ENCODE data around the gene SOX6. TPM values are rescaled to one million over a fixed set of nuclear protein-coding genes. Genes with fewer than 3 reads are reported as not detected.

SOX6 gene
- total RNA-seq, 1 donor from 2014 or later, result 0.34 TPM

GRCh38 chr11:16184588-16184987, 171.8 kb downstream of the SOX6 start:
- no peaks in the 10 kb centered on the region for H3K4me1 Mint-ChIP-seq (ENCODE audit: low read depth)
- no peak overlapping the region for H3K4me3 Mint-ChIP-seq (ENCODE audit: low read depth)
- no peak for DNase-seq (ENCODE audit: low spot score)
- H3K9me3 Mint-ChIP-seq, result no peaks in the 10 kb centered on the region
- no peak overlapping the region for H3K27ac Mint-ChIP-seq
- no peaks in the 10 kb centered on the region for H3K27me3 Mint-ChIP-seq (ENCODE audit: low read depth)
- H3K36me3 Mint-ChIP-seq (ENCODE audit: low read depth), result no peaks in the 10 kb centered on the region
- intact Hi-C loops (cut with micrococcal nuclease), result no loop called here

DNA sequence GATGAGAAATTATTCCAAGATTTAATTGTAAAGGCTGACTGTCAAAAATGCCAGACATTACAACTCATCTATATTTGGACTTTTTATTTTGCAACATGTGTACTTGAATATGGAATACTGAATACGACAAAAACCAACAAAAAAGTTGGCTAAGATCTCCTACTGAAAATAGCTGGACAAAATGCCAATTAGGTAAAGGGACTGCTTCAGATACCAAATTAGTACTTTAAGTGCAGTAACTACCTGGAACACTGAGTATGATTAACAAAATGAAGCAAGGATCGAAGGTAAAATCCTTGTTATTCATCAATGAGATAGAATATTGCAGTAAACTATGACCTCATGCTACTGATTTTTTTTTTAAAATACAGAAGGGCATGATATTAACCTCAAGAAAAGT, 173.8 kb downstream of the SOX6 start:
- intact Hi-C loops (cut with micrococcal nuclease), result no loop called here
- no peaks in the 10 kb centered on the region for H3K36me3 Mint-ChIP-seq (ENCODE audit: low read depth)
- H3K27ac Mint-ChIP-seq, result no peak overlapping the region
- no peaks in the 10 kb centered on the region for H3K9me3 Mint-ChIP-seq
- H3K4me3 Mint-ChIP-seq (ENCODE audit: low read depth), result no peak overlapping the region
- no peak for DNase-seq (ENCODE audit: low spot score)
- H3K27me3 Mint-ChIP-seq (ENCODE audit: low read depth), result no peaks in the 10 kb centered on the region
- H3K4me1 Mint-ChIP-seq (ENCODE audit: low read depth), result no peaks in the 10 kb centered on the region

DNA sequence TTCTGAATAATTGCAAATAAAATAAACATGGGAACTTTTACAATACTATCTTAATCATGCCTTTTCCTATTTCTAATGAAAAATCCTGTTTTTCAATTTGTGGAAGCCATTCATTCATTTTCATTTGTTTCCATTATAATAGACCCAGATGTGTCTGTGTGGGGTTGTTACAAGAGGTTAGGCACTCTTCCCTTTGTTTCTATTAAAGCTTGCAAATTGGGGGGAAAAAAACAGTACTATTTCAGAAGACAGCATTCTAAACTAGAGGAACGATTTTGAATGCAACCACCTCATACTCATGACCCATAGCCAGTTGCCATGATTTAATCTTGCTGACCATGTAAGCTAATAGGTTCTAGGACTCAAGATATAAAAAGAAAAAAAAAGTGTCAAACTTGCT, 175.5 kb downstream of the SOX6 start:
- DNase-seq (ENCODE audit: low spot score), result no peak
- Mint-ChIP-seq H3K4me3 (ENCODE audit: low read depth) (no peak overlapping the region), H3K4me1 (ENCODE audit: low read depth) (no peaks in the 10 kb centered on the region), H3K27ac (no peak overlapping the region), H3K36me3 (ENCODE audit: low read depth) (no peaks in the 10 kb centered on the region), H3K27me3 (ENCODE audit: low read depth) (no peaks in the 10 kb centered on the region), H3K9me3 (no peaks in the 10 kb centered on the region)
- intact Hi-C loops (cut with micrococcal nuclease), result no loop called here

GRCh38 chr11:16179676-16180075, 176.7 kb downstream of the SOX6 start:
- no peak overlapping the region for H3K27ac Mint-ChIP-seq
- no peaks in the 10 kb centered on the region for H3K9me3 Mint-ChIP-seq
- no peak overlapping the region for H3K4me3 Mint-ChIP-seq (ENCODE audit: low read depth)
- DNase-seq (ENCODE audit: low spot score), result no peak
- H3K4me1 Mint-ChIP-seq (ENCODE audit: low read depth), result no peaks in the 10 kb centered on the region
- H3K27me3 Mint-ChIP-seq (ENCODE audit: low read depth), result no peaks in the 10 kb centered on the region
- H3K36me3 Mint-ChIP-seq (ENCODE audit: low read depth), result no peaks in the 10 kb centered on the region
- intact Hi-C loops (cut with micrococcal nuclease), result no loop called here

DNA sequence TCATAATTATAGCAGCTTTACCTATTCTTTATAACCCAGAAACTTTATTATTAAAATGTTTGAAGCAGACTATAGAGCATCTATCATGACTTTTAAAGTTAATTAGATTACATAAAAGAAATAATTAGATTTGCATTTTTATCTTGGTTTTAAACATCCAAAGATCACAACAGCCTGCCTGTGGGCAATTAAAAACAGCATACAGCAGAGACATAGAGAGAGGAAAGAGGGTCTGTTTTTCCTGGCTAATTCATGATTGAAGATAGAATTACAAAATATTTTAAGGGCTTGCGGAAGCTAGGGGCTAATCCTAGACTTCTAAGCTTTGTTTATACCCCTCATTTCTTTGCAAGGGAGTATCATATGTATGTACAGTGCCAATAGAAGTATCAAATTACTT, 178.1 kb downstream of the SOX6 start:
- DNase-seq (ENCODE audit: low spot score), result no peak
- Mint-ChIP-seq H3K4me3 (ENCODE audit: low read depth) (no peak overlapping the region), H3K4me1 (ENCODE audit: low read depth) (no peaks in the 10 kb centered on the region), H3K36me3 (ENCODE audit: low read depth) (no peaks in the 10 kb centered on the region), H3K27ac (no peak overlapping the region), H3K9me3 (no peaks in the 10 kb centered on the region), H3K27me3 (ENCODE audit: low read depth) (no peaks in the 10 kb centered on the region)
- intact Hi-C loops (cut with micrococcal nuclease), result no loop called here

DNA sequence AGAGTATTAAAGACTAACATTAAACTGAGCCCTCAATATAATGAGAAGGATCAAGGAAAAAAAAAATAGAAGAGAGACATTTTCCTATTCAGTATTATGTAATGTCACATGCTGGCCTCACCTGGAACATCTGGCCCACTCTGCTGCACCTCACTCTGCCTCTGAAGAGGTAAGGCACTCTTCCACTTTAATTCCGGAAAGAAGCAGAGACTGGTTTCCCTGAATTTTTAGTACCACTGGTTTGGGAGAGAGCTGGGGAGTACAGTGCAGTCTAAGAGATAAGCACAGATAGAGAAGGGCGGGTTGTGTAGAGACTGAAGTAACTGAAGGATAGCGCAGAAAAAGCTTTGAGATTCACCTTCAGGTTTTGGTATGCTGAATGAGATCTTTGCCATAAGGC, 178.7 kb downstream of the SOX6 start:
- no peaks in the 10 kb centered on the region for H3K36me3 Mint-ChIP-seq (ENCODE audit: low read depth)
- H3K27ac Mint-ChIP-seq, result no peak overlapping the region
- H3K4me1 Mint-ChIP-seq (ENCODE audit: low read depth), result no peaks in the 10 kb centered on the region
- no peak overlapping the region for H3K4me3 Mint-ChIP-seq (ENCODE audit: low read depth)
- no peak for DNase-seq (ENCODE audit: low spot score)
- H3K9me3 Mint-ChIP-seq, result no peaks in the 10 kb centered on the region
- no peaks in the 10 kb centered on the region for H3K27me3 Mint-ChIP-seq (ENCODE audit: low read depth)
- intact Hi-C loops (cut with micrococcal nuclease), result no loop called here

GRCh38 chr11:16173798-16174197, 182.5 kb downstream of the SOX6 start:
- no peak for DNase-seq (ENCODE audit: low spot score)
- no peaks in the 10 kb centered on the region for H3K27me3 Mint-ChIP-seq (ENCODE audit: low read depth)
- H3K36me3 Mint-ChIP-seq (ENCODE audit: low read depth), result no peaks in the 10 kb centered on the region
- no peak overlapping the region for H3K4me3 Mint-ChIP-seq (ENCODE audit: low read depth)
- intact Hi-C loops (cut with micrococcal nuclease), result no loop called here
- H3K4me1 Mint-ChIP-seq (ENCODE audit: low read depth), result no peaks in the 10 kb centered on the region
- H3K9me3 Mint-ChIP-seq, result no peaks in the 10 kb centered on the region
- H3K27ac Mint-ChIP-seq, result no peak overlapping the region

GRCh38 chr11:16171882-16172281, 184.5 kb downstream of the SOX6 start:
- intact Hi-C loops (cut with micrococcal nuclease), result no loop called here
- H3K36me3 Mint-ChIP-seq (ENCODE audit: low read depth), result no peaks in the 10 kb centered on the region
- no peaks in the 10 kb centered on the region for H3K9me3 Mint-ChIP-seq
- no peaks in the 10 kb centered on the region for H3K27me3 Mint-ChIP-seq (ENCODE audit: low read depth)
- H3K4me3 Mint-ChIP-seq (ENCODE audit: low read depth), result no peak overlapping the region
- DNase-seq (ENCODE audit: low spot score), result no peak
- H3K4me1 Mint-ChIP-seq (ENCODE audit: low read depth), result no peaks in the 10 kb centered on the region
- no peak overlapping the region for H3K27ac Mint-ChIP-seq

DNA sequence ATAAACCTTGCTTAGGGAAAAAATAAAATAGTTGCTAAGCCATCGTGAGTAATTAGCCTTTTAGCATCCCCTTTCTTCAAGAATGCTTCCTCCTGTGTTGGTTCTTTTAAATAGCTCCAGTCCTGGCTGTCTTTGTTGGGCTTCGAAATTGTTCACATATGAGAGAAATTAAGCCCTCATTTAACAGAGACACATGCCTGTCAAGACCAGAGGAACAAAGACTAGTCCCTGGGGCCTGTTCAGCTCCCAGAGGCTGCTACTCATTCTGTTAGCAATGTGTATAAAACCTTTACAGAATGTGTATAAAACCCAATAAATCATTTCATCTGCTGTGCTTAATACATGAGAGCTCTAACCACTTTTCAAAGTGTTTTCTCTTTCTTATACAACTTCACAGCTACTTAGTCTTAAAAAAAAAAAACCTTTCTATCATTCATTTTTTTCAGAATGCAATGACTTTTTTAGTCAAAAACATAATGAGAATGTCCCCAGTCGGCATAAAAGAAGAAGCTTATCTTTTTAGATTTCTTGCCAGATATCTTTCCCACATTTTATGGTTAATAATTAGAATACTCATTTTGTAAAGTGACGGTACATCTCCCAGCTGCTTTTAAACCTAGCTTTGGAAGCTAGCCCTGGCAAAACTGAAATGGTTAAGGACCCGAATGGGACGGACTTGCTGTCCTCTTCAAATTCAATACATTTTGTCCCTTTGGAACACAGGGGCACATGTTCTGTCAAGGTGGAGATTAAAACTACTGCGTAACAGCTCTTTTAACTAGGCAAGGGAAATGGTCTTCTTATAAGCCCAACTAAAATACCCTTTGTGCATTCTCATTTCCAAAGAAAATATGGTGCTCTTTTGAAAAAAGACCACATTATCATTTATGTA, 186.1 kb downstream of the SOX6 start:
- Mint-ChIP-seq H3K27ac (no peak overlapping the region), H3K27me3 (ENCODE audit: low read depth) (no peaks in the 10 kb centered on the region), H3K36me3 (ENCODE audit: low read depth) (no peaks in the 10 kb centered on the region), H3K4me1 (ENCODE audit: low read depth) (no peaks in the 10 kb centered on the region), H3K4me3 (ENCODE audit: low read depth) (no peak overlapping the region), H3K9me3 (no peaks in the 10 kb centered on the region)
- no peak for DNase-seq (ENCODE audit: low spot score)
- intact Hi-C loops (cut with micrococcal nuclease), result no loop called here

- intact Hi-C loops (cut with micrococcal nuclease), result no loop called here
- Mint-ChIP-seq H3K27ac (no peak overlapping the region), H3K4me3 (ENCODE audit: low read depth) (no peak overlapping the region), H3K36me3 (ENCODE audit: low read depth) (no peaks in the 10 kb centered on the region), H3K4me1 (ENCODE audit: low read depth) (no peaks in the 10 kb centered on the region), H3K27me3 (ENCODE audit: low read depth) (no peaks in the 10 kb centered on the region), H3K9me3 (no peaks in the 10 kb centered on the region)
- DNase-seq (ENCODE audit: low spot score), result no peak
Measured at GRCh38 chr11:16169541-16169940, 186.8 kb downstream of the SOX6 start.

DNA sequence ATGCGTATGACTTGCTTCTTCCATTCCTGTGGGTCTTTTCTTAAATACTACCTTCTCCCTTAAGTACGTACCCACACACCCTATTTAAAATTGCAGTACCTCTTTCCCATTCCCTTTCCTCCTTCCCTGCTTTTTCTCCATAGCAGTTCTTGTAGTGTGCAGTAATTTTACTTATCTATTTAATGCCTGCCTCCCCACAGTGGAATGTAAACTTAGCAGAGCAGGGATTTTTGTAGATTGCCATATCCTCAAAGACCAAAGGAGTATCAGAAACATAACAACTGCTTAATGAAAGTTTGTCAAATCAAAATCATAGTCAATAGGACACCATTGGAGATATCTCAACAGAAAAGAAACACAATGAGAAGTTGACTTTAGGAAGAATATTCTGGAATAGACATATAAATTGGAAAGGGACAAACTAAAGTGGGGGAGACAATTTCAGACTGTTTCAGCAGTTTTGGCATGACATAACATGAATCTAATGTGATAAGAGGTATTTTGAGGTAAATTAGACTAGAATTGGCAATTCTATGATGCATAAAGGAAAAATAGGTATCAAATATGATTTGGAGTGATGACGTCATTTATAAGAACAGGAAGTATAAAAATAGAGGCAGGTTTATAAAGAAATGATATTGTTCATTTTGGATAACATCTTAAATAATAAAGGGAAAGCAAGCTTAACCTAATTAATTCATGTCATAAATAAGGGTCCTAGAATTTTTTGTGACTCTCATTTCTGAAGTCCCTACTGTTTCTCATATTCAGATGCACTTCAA, 188.4 kb downstream of the SOX6 start:
- Mint-ChIP-seq H3K4me3 (ENCODE audit: low read depth) (no peak overlapping the region), H3K27me3 (ENCODE audit: low read depth) (no peaks in the 10 kb centered on the region), H3K9me3 (no peaks in the 10 kb centered on the region), H3K36me3 (ENCODE audit: low read depth) (no peaks in the 10 kb centered on the region), H3K27ac (no peak overlapping the region), H3K4me1 (ENCODE audit: low read depth) (no peaks in the 10 kb centered on the region)
- DNase-seq (ENCODE audit: low spot score), result no peak
- intact Hi-C loops (cut with micrococcal nuclease), result no loop called here

DNA sequence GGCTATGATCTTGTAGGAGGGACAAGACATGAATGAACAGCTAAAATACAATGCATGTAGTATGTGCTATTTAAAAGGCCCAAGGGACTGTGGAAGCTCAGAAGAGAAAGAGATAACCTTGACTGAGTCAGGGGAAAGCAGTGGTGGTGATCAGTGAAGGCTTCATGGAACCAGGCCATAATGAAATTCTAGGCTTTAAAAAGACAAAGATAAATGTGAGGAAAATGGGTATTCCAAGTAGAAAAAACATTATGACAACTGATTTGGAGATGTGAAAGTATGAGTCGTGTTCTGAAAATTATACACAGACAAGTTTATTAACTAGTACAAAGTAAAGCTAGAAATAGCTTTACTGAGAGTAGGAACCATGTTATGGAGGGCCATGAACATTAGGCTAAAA, 189.8 kb downstream of the SOX6 start:
- Mint-ChIP-seq H3K9me3 (no peaks in the 10 kb centered on the region), H3K36me3 (ENCODE audit: low read depth) (no peaks in the 10 kb centered on the region), H3K27me3 (ENCODE audit: low read depth) (no peaks in the 10 kb centered on the region), H3K4me3 (ENCODE audit: low read depth) (no peak overlapping the region), H3K27ac (no peak overlapping the region), H3K4me1 (ENCODE audit: low read depth) (no peaks in the 10 kb centered on the region)
- DNase-seq (ENCODE audit: low spot score), result no peak
- intact Hi-C loops (cut with micrococcal nuclease), result no loop called here

- Mint-ChIP-seq H3K27me3 (ENCODE audit: low read depth) (no peaks in the 10 kb centered on the region), H3K27ac (no peak overlapping the region), H3K9me3 (no peaks in the 10 kb centered on the region), H3K4me3 (ENCODE audit: low read depth) (no peak overlapping the region), H3K36me3 (ENCODE audit: low read depth) (no peaks in the 10 kb centered on the region), H3K4me1 (ENCODE audit: low read depth) (no peaks in the 10 kb centered on the region)
- DNase-seq (ENCODE audit: low spot score), result no peak
- intact Hi-C loops (cut with micrococcal nuclease), result no loop called here
Measured at GRCh38 chr11:16160146-16160545, 196.2 kb downstream of the SOX6 start.
